Nephron progenitor cell (in vitro differentiated cells): ENCODE measurements around the gene PBX4.

Experiments
- DNase-seq: peaks from one replicate; pipeline ENCODE4 v3.0.0; 2021
- H3K27ac Mint-ChIP-seq: 2 replicates; pipeline ENCODE4 v1.8.0; 2021; ENCODE audit warnings: mild to moderate bottlenecking, moderate library complexity, mixed read lengths
- H3K27me3 Mint-ChIP-seq: 2 replicates; pipeline ENCODE4 v1.8.0; 2021; ENCODE audit warnings: mild to moderate bottlenecking, low read depth, mixed read lengths; ENCODE audit not compliant: poor library complexity
- H3K36me3 Mint-ChIP-seq: 2 replicates; pipeline ENCODE4 v1.8.0; 2021; ENCODE audit warnings: low read depth, mixed read lengths
- H3K4me1 Mint-ChIP-seq: 2 replicates; pipeline ENCODE4 v1.8.0; 2021; ENCODE audit warnings: mixed read lengths
- H3K4me3 Mint-ChIP-seq: 2 replicates; pipeline ENCODE4 v1.8.0; 2021; ENCODE audit warnings: mild to moderate bottlenecking, moderate library complexity, mixed read lengths
- H3K9me3 Mint-ChIP-seq: 2 replicates; pipeline ENCODE4 v1.8.0; 2021; ENCODE audit warnings: mild to moderate bottlenecking, moderate library complexity, mixed read lengths
- TF ChIP-seq, protein P1 (sequence below): fragments of 200-600 bp; sonication (generic); IDR thresholded peaks from 2 replicates; pipeline ENCODE4 v1.5.0; 2021; ENCODE audit warnings: antibody characterized with exemption

The PBX4 gene

DNA sequence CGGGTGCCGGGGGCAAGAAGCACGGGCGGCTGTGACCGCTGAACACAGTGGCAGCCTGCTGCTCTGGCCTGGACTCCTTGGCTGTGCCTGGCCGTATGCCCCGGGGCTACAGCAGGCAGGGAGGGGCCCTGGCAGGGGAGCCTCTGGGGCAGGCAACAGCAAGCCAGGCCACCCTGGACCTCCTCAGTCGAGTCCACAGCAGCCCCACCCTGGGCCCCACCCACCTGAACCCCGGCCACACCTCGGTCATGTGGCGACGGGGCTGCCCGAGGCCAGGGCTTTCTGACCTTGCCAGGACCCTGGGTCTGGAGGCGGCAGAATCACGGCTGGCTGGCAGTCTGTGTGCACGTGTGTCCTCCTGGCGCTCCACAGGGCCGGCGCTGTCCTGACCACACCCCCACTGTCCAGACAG is 71.7 kb downstream of the PBX4 start:
- Mint-ChIP-seq H3K9me3 (no peaks in the 10 kb centered on the region), H3K36me3 (no peaks in the 10 kb centered on the region), H3K27ac (no peak overlapping the region), H3K4me3 (no peak overlapping the region), H3K27me3 (peaks cover 6% of the 10 kb centered on the region), H3K4me1 (peaks cover 15% of the 10 kb centered on the region)
- no peak for DNase-seq
- TF ChIP-seq, protein P1, sequence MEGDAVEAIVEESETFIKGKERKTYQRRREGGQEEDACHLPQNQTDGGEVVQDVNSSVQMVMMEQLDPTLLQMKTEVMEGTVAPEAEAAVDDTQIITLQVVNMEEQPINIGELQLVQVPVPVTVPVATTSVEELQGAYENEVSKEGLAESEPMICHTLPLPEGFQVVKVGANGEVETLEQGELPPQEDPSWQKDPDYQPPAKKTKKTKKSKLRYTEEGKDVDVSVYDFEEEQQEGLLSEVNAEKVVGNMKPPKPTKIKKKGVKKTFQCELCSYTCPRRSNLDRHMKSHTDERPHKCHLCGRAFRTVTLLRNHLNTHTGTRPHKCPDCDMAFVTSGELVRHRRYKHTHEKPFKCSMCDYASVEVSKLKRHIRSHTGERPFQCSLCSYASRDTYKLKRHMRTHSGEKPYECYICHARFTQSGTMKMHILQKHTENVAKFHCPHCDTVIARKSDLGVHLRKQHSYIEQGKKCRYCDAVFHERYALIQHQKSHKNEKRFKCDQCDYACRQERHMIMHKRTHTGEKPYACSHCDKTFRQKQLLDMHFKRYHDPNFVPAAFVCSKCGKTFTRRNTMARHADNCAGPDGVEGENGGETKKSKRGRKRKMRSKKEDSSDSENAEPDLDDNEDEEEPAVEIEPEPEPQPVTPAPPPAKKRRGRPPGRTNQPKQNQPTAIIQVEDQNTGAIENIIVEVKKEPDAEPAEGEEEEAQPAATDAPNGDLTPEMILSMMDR = no peak

DNA sequence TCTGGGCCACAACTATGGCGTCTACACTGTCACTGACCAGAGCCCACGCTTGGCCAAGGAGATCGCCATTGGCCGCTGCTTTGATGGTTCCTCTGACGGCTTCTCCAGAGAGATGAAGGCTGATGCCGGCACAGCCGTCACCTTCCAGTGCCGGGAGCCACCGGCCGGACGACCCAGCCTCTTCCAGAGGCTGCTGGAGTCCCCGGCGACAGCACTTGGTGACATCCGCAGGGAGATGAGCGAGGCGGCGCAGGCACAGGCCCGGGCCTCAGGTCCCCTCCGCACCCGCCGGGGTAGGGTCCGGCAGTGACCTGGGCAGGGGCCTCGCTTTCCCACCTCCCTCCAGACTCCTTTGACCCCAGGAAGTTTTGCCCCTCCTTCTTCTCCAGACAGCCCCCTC is 72.8 kb downstream of the PBX4 start:
- Mint-ChIP-seq H3K4me3 (no peak overlapping the region), H3K27ac (no peak overlapping the region), H3K36me3 (no peaks in the 10 kb centered on the region), H3K4me1 (peaks cover 11% of the 10 kb centered on the region), H3K9me3 (no peaks in the 10 kb centered on the region), H3K27me3 (peaks cover 5% of the 10 kb centered on the region)
- TF ChIP-seq, protein P1 = no peak
- no peak for DNase-seq

DNA sequence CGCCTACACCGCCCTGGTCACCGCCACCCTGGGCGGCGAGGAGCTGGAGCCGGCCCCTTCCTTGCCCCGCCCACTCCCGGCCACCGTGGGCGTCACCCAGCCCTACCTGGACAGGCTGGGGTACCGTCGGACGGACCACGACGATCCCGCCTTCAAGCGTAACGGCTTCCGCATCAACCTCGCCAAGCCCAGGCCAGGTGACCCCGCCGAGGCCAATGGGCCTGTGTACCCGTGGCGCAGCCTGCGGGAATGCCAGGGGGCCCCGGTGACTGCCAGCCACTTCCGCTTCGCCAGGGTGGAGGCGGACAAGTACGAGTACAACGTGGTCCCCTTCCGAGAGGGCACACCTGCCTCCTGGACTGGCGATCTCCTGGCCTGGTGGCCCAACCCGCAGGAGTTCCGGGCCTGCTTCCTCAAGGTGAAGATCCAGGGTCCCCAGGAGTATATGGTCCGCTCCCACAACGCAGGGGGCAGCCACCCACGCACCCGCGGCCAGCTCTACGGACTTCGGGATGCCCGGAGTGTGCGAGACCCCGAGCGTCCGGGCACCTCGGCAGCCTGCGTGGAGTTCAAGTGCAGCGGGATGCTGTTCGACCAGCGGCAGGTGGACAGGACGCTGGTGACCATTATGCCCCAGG is 73.4 kb downstream of the PBX4 start:
- TF ChIP-seq, protein P1 = no peak
- Mint-ChIP-seq H3K9me3 (no peaks in the 10 kb centered on the region), H3K27me3 (peaks cover 8% of the 10 kb centered on the region), H3K4me3 (no peak overlapping the region), H3K4me1 (peaks cover 9% of the 10 kb centered on the region), H3K36me3 (no peaks in the 10 kb centered on the region), H3K27ac (no peak overlapping the region)
- no peak for DNase-seq

DNA sequence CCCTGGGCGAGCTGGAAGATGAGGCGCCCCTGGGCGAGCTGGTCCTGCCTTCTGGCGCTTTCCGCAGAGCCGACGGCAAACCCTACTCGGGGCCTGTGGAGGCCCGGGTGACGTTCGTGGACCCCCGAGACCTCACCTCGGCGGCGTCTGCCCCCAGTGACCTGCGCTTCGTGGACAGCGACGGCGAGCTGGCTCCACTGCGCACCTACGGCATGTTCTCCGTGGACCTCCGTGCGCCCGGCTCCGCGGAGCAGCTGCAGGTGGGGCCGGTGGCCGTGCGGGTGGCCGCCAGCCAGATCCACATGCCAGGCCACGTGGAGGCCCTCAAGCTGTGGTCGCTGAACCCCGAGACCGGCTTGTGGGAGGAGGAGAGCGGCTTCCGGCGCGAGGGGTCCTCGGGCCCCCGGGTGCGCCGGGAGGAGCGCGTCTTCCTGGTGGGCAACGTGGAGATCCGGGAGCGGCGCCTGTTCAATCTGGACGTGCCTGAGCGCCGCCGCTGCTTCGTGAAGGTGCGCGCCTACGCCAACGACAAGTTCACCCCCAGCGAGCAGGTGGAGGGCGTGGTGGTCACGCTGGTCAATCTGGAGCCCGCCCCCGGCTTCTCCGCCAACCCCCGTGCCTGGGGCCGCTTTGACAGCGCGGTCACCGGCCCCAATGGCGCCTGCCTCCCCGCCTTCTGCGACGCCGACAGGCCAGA is 74.1 kb downstream of the PBX4 start:
- DNase-seq = no peak
- peaks cover 12% of the 10 kb centered on the region for H3K27me3 Mint-ChIP-seq
- H3K4me1 Mint-ChIP-seq = peaks cover 6% of the 10 kb centered on the region
- no peak overlapping the region for H3K4me3 Mint-ChIP-seq
- TF ChIP-seq, protein P1 = no peak
- H3K9me3 Mint-ChIP-seq = no peaks in the 10 kb centered on the region
- H3K27ac Mint-ChIP-seq = no peak overlapping the region
- no peaks in the 10 kb centered on the region for H3K36me3 Mint-ChIP-seq

DNA sequence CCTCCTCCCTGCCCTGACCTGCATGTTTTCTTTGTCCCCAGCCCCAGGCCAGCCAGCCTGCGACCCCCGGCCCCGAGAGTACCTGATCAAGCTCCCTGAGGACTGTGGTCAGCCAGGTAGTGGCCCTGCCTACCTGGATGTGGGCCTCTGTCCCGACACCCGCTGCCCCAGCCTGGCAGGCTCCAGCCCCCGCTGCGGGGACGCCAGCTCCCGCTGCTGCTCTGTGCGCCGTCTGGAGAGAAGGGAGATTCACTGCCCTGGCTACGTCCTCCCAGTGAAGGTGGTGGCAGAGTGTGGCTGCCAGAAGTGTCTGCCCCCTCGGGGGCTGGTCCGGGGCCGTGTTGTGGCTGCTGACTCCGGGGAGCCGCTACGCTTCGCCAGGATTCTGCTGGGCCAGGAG is 74.8 kb downstream of the PBX4 start:
- no peaks in the 10 kb centered on the region for H3K36me3 Mint-ChIP-seq
- TF ChIP-seq, protein P1 = no peak
- H3K27ac Mint-ChIP-seq = no peak overlapping the region
- H3K27me3 Mint-ChIP-seq = peaks cover 17% of the 10 kb centered on the region
- no peak overlapping the region for H3K4me3 Mint-ChIP-seq
- no peaks in the 10 kb centered on the region for H3K9me3 Mint-ChIP-seq
- peaks cover 4% of the 10 kb centered on the region for H3K4me1 Mint-ChIP-seq
- no peak for DNase-seq

DNA sequence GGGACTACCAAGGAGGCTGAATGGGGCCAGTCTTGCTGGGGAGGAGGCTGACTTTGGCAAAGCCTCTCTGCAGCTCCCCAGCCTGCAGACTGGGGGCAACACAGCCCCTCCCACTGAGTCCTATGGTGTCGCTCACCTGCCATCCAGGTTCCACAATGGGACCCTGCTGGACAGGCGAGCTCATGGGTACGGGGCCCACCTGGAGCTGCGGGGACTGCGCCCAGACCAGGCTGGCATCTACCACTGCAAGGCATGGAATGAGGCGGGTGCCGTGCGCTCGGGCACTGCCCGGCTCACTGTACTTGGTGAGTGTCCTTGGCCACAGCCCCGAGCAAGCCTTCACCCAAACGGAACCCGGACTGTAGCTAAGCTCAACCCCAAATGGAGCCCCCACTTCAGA is 75.4 kb downstream of the PBX4 start:
- TF ChIP-seq, protein P1 = no peak
- Mint-ChIP-seq H3K4me3 (no peak overlapping the region), H3K27ac (no peak overlapping the region), H3K27me3 (peaks cover 20% of the 10 kb centered on the region), H3K36me3 (no peaks in the 10 kb centered on the region), H3K9me3 (no peaks in the 10 kb centered on the region), H3K4me1 (peaks cover 7% of the 10 kb centered on the region)
- no peak for DNase-seq
